ENCODE results near the gene NKAIN2.

Gene NKAIN2

DNA sequence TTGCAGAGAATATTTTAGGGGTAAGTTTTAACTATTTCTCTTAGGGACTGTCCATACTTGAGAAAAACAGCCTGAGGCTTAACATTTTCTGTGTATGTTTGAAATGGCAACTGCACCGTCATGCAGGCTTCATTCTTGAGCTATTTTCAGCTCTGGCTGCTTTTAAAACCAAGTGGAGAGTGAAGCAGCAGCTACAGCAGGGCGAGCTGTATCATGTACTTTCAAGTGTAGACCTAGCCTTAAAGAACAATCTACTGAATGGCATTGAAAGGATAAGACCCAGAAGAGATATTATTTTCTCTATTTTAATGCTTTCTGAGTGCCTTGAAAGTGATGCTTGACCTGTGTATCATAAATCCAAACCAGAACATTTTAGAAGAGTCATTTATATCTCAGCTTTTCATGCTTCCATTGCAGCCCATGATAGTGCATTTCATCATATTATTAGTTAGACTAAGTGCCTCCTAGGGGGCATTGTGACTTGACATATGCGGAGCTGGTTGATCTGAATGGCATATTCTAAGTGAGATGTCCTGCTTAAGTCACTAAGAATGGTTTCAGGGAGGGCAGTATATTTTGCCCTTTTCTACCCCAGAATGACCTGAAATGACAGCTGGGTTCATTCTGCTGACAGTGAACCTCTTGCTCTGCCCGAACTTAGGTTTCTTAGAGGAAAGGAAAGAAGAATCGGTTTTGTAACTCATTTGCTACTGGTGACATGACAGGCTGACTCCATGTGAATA lies 85.3 kb downstream of the NKAIN2 start:
- TF ChIP-seq, protein P1, sequence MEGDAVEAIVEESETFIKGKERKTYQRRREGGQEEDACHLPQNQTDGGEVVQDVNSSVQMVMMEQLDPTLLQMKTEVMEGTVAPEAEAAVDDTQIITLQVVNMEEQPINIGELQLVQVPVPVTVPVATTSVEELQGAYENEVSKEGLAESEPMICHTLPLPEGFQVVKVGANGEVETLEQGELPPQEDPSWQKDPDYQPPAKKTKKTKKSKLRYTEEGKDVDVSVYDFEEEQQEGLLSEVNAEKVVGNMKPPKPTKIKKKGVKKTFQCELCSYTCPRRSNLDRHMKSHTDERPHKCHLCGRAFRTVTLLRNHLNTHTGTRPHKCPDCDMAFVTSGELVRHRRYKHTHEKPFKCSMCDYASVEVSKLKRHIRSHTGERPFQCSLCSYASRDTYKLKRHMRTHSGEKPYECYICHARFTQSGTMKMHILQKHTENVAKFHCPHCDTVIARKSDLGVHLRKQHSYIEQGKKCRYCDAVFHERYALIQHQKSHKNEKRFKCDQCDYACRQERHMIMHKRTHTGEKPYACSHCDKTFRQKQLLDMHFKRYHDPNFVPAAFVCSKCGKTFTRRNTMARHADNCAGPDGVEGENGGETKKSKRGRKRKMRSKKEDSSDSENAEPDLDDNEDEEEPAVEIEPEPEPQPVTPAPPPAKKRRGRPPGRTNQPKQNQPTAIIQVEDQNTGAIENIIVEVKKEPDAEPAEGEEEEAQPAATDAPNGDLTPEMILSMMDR (IDR thresholded peaks at IDR 0.05; ENCODE audit: low read depth, low read length, missing control alignments) = no peak

GRCh38 chr6:123895346-123895745 lies 91.7 kb downstream of the NKAIN2 start:
- in situ Hi-C loops (cut with HindIII; ENCODE audit: low sequenced_read_pairs) = no loop called here
- DNase-seq (ENCODE audit: low read depth) = no peak
- H3K4me3 ChIP-seq (ENCODE audit: low read depth, low read length) = no peak overlapping the region
- TF ChIP-seq, protein P1 (IDR thresholded peaks at IDR 0.05; ENCODE audit: low read depth, low read length, missing control alignments) = no peak

More for the DNA sequence above, 85.3 kb downstream of the NKAIN2 start:
- in situ Hi-C loops (cut with HindIII; ENCODE audit: low sequenced_read_pairs) = no loop called here
- no peak for DNase-seq (ENCODE audit: low read depth)
- H3K4me3 ChIP-seq (ENCODE audit: low read depth, low read length) = no peak overlapping the region

DNA sequence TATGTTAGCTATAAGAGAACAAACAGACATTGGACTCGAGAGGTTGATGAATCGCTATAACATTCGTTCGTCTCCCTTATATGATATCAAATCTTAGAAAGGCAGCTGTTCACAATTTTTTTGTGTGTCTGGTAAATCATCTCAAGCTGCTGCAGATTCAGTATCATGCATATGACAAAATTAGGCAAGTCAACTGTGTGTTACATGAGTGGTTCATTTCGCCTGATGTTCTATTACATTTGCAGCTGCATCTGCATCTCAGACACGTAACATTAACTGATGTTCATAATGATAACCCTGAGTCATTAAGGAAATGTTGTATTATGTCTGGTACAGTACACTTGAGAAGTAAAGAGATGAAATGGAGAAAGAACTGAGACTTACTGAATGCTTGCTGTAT lies 92.1 kb downstream of the NKAIN2 start:
- DNase-seq (ENCODE audit: low read depth) = no peak
- TF ChIP-seq, protein P1 (IDR thresholded peaks at IDR 0.05; ENCODE audit: low read depth, low read length, missing control alignments) = no peak
- no peak overlapping the region for H3K4me3 ChIP-seq (ENCODE audit: low read depth, low read length)
- in situ Hi-C loops (cut with HindIII; ENCODE audit: low sequenced_read_pairs) = no loop called here

DNA sequence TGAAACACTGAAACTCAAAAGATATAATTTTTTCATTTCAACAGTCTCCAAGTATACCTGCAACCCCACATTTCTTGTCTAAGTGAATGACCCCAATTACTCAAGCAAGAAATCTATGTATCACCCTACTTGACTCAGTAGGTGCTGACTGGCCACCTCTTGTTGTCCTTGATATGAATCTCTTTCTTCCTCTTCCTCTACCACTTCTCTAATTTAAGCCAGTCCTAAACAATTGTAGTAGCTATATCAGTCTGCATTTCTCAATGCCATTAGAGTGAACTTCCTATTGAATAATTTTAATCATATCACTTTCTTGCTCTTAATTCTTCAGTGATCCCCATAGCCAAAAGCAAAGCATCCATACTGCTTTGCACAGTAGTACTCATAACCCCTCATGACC lies 93.2 kb downstream of the NKAIN2 start:
- in situ Hi-C loops (cut with HindIII; ENCODE audit: low sequenced_read_pairs) = no loop called here
- no peak overlapping the region for H3K4me3 ChIP-seq (ENCODE audit: low read depth, low read length)
- no peak for DNase-seq (ENCODE audit: low read depth)
- TF ChIP-seq, protein P1 (IDR thresholded peaks at IDR 0.05; ENCODE audit: low read depth, low read length, missing control alignments) = no peak

DNA sequence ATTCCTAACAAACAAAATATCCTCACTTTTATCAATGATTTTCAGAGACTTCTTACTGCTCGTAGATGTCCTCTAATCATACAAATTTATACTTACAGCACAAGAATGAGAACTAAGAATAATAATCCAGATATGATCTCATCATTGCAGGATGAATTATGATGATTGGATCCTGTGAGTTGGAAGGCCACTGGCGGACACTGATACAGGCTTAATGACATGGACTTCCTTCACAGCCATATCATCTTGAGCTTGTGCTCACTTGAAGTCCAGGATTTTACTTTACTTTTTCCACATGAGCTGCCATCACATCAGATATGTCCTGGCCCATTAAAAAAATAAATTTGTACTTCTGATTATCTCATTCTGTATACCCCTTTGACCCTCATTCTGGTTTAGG lies 94.3 kb downstream of the NKAIN2 start:
- in situ Hi-C loops (cut with HindIII; ENCODE audit: low sequenced_read_pairs) = no loop called here
- DNase-seq (ENCODE audit: low read depth) = no peak
- TF ChIP-seq, protein P1 (IDR thresholded peaks at IDR 0.05; ENCODE audit: low read depth, low read length, missing control alignments) = no peak
- no peak overlapping the region for H3K4me3 ChIP-seq (ENCODE audit: low read depth, low read length)

DNA sequence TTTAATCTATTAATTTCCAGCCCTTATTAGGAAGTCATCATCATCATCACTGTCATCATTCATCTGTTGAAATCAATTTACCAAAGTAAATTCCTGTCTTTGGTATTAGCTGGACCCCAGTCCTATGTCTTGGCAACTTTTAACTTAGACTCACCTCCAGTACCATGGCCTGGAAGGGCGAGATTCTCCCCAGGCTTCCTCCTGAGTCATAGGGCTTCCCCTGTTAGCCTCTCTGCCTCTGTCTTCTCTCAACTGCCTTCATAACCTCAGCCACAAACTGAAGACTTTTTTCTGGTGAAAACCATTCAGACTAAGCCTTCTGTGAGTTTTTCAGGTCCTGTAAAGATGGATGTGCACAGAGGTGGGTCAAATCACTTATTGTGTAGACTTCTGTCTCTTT lies 95.0 kb downstream of the NKAIN2 start:
- in situ Hi-C loops (cut with HindIII; ENCODE audit: low sequenced_read_pairs) = no loop called here
- TF ChIP-seq, protein P1 (IDR thresholded peaks at IDR 0.05; ENCODE audit: low read depth, low read length, missing control alignments) = no peak
- no peak overlapping the region for H3K4me3 ChIP-seq (ENCODE audit: low read depth, low read length)
- DNase-seq (ENCODE audit: low read depth) = no peak
